HL-60 (cell line): Measurements from ENCODE around the gene IMPACT.

Source experiments
- POLR2AphosphoS5 ChIP-seq: IDR thresholded peaks from 2 replicates; pipeline ENCODE4 v1.6.1; 2012; ENCODE audit warnings: low read depth
- TF ChIP-seq, protein P1 (sequence below): IDR thresholded peaks from one replicate; pipeline ENCODE4 v1.5.1; 2011; ENCODE audit warnings: low read length, control low read depth, inconsistent platforms; ENCODE audit not compliant: insufficient read depth

- TF ChIP-seq, protein P1, sequence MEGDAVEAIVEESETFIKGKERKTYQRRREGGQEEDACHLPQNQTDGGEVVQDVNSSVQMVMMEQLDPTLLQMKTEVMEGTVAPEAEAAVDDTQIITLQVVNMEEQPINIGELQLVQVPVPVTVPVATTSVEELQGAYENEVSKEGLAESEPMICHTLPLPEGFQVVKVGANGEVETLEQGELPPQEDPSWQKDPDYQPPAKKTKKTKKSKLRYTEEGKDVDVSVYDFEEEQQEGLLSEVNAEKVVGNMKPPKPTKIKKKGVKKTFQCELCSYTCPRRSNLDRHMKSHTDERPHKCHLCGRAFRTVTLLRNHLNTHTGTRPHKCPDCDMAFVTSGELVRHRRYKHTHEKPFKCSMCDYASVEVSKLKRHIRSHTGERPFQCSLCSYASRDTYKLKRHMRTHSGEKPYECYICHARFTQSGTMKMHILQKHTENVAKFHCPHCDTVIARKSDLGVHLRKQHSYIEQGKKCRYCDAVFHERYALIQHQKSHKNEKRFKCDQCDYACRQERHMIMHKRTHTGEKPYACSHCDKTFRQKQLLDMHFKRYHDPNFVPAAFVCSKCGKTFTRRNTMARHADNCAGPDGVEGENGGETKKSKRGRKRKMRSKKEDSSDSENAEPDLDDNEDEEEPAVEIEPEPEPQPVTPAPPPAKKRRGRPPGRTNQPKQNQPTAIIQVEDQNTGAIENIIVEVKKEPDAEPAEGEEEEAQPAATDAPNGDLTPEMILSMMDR = no peak
- no peak for TF ChIP-seq POLR2AphosphoS5
These were observed 20.0 kb downstream of the IMPACT start for GRCh38 chr18:24446453-24446852.
